HCT116 (cell line): ENCODE measurements around the gene FHOD3. TPM values are rescaled to one million over a fixed set of nuclear protein-coding genes. Genes with fewer than 3 reads are reported as not detected.

Experiments
- ATAC-seq: fragments of 200-7000 bp; cut with Tn5 transposase; 2 replicates; pipeline ENCODE4 v1.9.1; 2020; ENCODE audit warnings: mild to moderate bottlenecking, moderate library complexity
- BruUV-seq: library from RNA; stranded (reverse); fragments of 400-500 nt; replicated peaks from 2 replicates; lab custom pipeline; 2021; lab: Mats Ljungman, UMichigan
- CTCF ChIA-PET: fragments of 300-600 bp; sonication (Branson Sonifier 250); formaldehyde crosslinking; loops from one replicate; lab custom pipeline; 2021; ENCODE audit warnings: antibody characterized with exemption; lab: Charles Lee
- POLR2A ChIA-PET: fragments of 300-600, 350-600 bp; sonication (Branson Sonifier 250); formaldehyde crosslinking; loops from one replicate; lab custom pipeline; 2021; ENCODE audit warnings: antibody characterized with exemption; lab: Charles Lee
- RAD21 ChIA-PET, 2 experiments: fragments of 300-600 bp; sonication (Branson Sonifier 250); formaldehyde crosslinking; loops; one replicate each; lab custom pipeline; 2023; ENCODE audit warnings: low total read pairs in 2 of 2; ENCODE audit not compliant: uncharacterized antibody in 2 of 2, unreplicated experiment in 2 of 2, low non-redundant PET in 1 of 2; lab: Charles Lee
- DNase-seq: peaks from one replicate; pipeline ENCODE4 v3.0.0-alpha.2; 2010; ENCODE audit warnings: low read depth, low spot score
- H2AFZ ChIP-seq: fragments of 200-600 bp; shearing (Covaris generic), sonication (generic); 2 replicates; pipeline ENCODE4 v1.6.1; 2017; ENCODE audit warnings: low read depth, mixed run types, mixed read lengths, antibody characterized with exemption, low read length; ENCODE audit not compliant: poor library complexity, severe bottlenecking
- H3K27ac ChIP-seq: 2 replicates; pipeline ENCODE4 v1.5.1; 2012; ENCODE audit warnings: low read depth, low read length
- H3K27me3 ChIP-seq: fragments of 200-600 bp; sonication (generic); 2 replicates; pipeline ENCODE4 v1.6.1; 2016; ENCODE audit warnings: mixed run types, low read length, mixed read lengths; ENCODE audit not compliant: insufficient read depth
- H3K36me3 ChIP-seq, 2 experiments: fragments of 200-500 bp in 1 of 2; fragments of 200-600 bp in 1 of 2; sonication (Bioruptor generic) in 1 of 2; sonication (generic) in 1 of 2; 2 replicates each; pipeline versions ENCODE4 v1.5.1 to v1.6.1; 2014 to 2016; ENCODE audit warnings: low read length in 2 of 2, inconsistent platforms in 1 of 2, mixed read lengths in 1 of 2, mixed run types in 1 of 2; ENCODE audit not compliant: insufficient read depth in 2 of 2, control insufficient read depth in 1 of 2
- H3K4me1 ChIP-seq, 2 experiments: fragments of 200-600 bp in 1 of 2; sonication (generic) in 1 of 2; 2 replicates each; pipeline versions ENCODE4 v1.5.1 to v1.6.1; 2012 to 2017; ENCODE audit warnings: low read length in 2 of 2, inconsistent platforms in 1 of 2, mild to moderate bottlenecking in 1 of 2, mixed read lengths in 1 of 2, mixed run types in 1 of 2, moderate library complexity in 1 of 2; ENCODE audit not compliant: insufficient read depth in 2 of 2, control insufficient read depth in 1 of 2
- H3K4me2 ChIP-seq: fragments of 200-600 bp; sonication (generic); 2 replicates; pipeline ENCODE4 v1.6.1; 2017; ENCODE audit warnings: mixed run types, low read length, mixed read lengths
- H3K4me3 ChIP-seq, 2 experiments: fragments of 200-600 bp in 1 of 2; sonication (generic) in 1 of 2; replicated peaks in 1 of 2; 2 replicates each; pipeline ENCODE4 v1.5.1; 2011 to 2016; ENCODE audit warnings: low read length in 2 of 2, control low read depth in 1 of 2, low read depth in 1 of 2, mild to moderate bottlenecking in 1 of 2, mixed read lengths in 1 of 2, mixed run types in 1 of 2
- H3K79me2 ChIP-seq: fragments of 200-600 bp; sonication (generic); 2 replicates; pipeline ENCODE4 v1.6.1; 2017; ENCODE audit warnings: mild to moderate bottlenecking, mixed run types, low read length, moderate library complexity, mixed read lengths; ENCODE audit not compliant: insufficient read depth
- H3K9ac ChIP-seq: fragments of 200-600 bp; sonication (generic); 2 replicates; pipeline ENCODE4 v1.6.1; 2016; ENCODE audit warnings: low read length, mixed read lengths
- H3K9me2 ChIP-seq: fragments of 200-600 bp; sonication (generic), shearing (Covaris generic); 2 replicates; pipeline ENCODE4 v1.6.1; 2017; ENCODE audit warnings: mixed run types, mild to moderate bottlenecking, moderate library complexity; ENCODE audit not compliant: insufficient read depth
- H3K9me3 ChIP-seq, 2 experiments: fragments of 200-500 bp in 1 of 2; fragments of 200-600 bp in 1 of 2; sonication (Bioruptor generic) in 1 of 2; sonication (generic) in 1 of 2; 2 replicates each; pipeline ENCODE4 v1.6.1; 2014 to 2017; ENCODE audit warnings: low read length in 2 of 2, mixed read lengths in 2 of 2, inconsistent platforms in 1 of 2, low read depth in 1 of 2, mild to moderate bottlenecking in 1 of 2, mixed run types in 1 of 2, moderate library complexity in 1 of 2; ENCODE audit not compliant: control insufficient read depth in 1 of 2, insufficient read depth in 1 of 2
- H4K20me1 ChIP-seq: fragments of 200-600 bp; sonication (generic), shearing (Covaris generic); 2 replicates; pipeline ENCODE4 v1.6.1; 2017; ENCODE audit warnings: mixed run types, mild to moderate bottlenecking, moderate library complexity; ENCODE audit not compliant: insufficient read depth
- CEBPB ChIP-seq: IDR thresholded peaks from 2 replicates; pipeline ENCODE4 v1.6.1; 2012; ENCODE audit warnings: low read depth
- EZH2 ChIP-seq: fragments of 200-600 bp; sonication (generic); IDR thresholded peaks from 2 replicates; pipeline ENCODE4 v1.6.1; 2017; ENCODE audit warnings: antibody characterized with exemption, mixed run types
- EZH2phosphoT487 ChIP-seq: fragments of 200-600 bp; IDR thresholded peaks from 2 replicates; pipeline ENCODE4 v1.6.1; 2018; ENCODE audit warnings: antibody characterized with exemption, borderline replicate concordance
- FOSL1 ChIP-seq: IDR thresholded peaks from 2 replicates; pipeline ENCODE4 v1.6.1; 2012; ENCODE audit warnings: low read depth
- POLR2A ChIP-seq: IDR thresholded peaks from 2 replicates; pipeline ENCODE4 v1.7.0; 2011; ENCODE audit warnings: borderline replicate concordance; ENCODE audit not compliant: insufficient read depth, insufficient read length; ENCODE audit errors: extremely low read depth
- RAD21 ChIP-seq: IDR thresholded peaks from 2 replicates; pipeline ENCODE4 v1.6.1; 2012; ENCODE audit warnings: low read depth, mild to moderate bottlenecking
- SP1 ChIP-seq: IDR thresholded peaks from 2 replicates; pipeline ENCODE4 v1.6.1; 2012; ENCODE audit warnings: low read depth
- YY1 ChIP-seq: IDR thresholded peaks from 2 replicates; pipeline ENCODE4 v1.6.1; 2011; ENCODE audit warnings: low read length, low read depth, moderate library complexity, mild to moderate bottlenecking; ENCODE audit not compliant: insufficient replicate concordance; ENCODE audit errors: extremely low read depth
- ZNF274 ChIP-seq: fragments of 200-500 bp; sonication (Bioruptor generic); IDR thresholded peaks from 2 replicates; pipeline ENCODE4 v1.6.1; 2014; ENCODE audit warnings: mild to moderate bottlenecking, low read depth, low read length, inconsistent platforms
- intact Hi-C: fragments of 100-400 bp; cut with micrococcal nuclease; formaldehyde crosslinking; loops from 2 replicates; pipeline ENCODE4 v1.10.0; 2022
- total RNA-seq: library from RNA; stranded (reverse); gene quantifications from one replicate; pipeline ENCODE4 v1.2.1, GENCODE V29; 2021; ENCODE audit not compliant: unreplicated experiment
- TF ChIP-seq, protein P1 (sequence below): IDR thresholded peaks from 2 replicates; pipeline ENCODE4 v1.6.1; 2012
- TF ChIP-seq, protein P2 (sequence below): IDR thresholded peaks from 2 replicates; pipeline ENCODE4 v1.6.1; 2011; ENCODE audit warnings: mild to moderate bottlenecking, low read length, moderate library complexity; ENCODE audit not compliant: insufficient replicate concordance; ENCODE audit errors: extremely low read depth
- TF ChIP-seq, protein P3 (sequence below): IDR thresholded peaks from 2 replicates; pipeline ENCODE4 v1.6.1; 2012; ENCODE audit warnings: low read depth

FHOD3 gene
- total RNA-seq, 1 experiment from 2014 or later, result 4.0 TPM

DNA sequence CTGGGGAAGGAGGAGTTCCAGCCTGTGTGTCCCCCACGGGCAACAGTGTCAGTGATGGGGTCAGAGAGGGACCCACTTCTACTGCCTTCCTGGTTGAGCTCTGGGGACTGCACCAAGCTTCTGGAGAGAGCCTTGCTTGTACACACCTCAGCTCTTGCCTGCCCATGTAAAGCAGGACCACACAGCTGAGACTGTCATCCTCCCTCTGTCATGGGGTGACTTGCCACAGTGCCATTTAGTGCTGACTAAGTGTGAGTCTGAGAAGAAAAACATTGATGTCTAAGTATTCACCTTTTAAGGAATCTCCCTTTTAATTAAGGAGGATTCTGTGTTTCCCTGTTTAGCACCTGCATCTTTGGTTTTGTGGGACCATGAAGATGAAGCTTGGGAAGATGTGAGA lies 159.1 kb downstream of the FHOD3 start:
- POLR2A ChIA-PET, result no interaction called here
- H3K4me3 ChIP-seq, result no peak overlapping the region
- peaks cover 0 to 2% of the 10 kb centered on the region in 2 experiments; a peak in 1 of 4 replicates for H3K4me1 ChIP-seq
- H3K27me3 ChIP-seq, result no peaks in the 10 kb centered on the region; the same call in 1 of the 2 replicates
- DNase-seq (no peak), ATAC-seq (no peak)
- BruUV-seq, result no TSS peak
- H3K9ac ChIP-seq, result no peak overlapping the region
- H3K27ac ChIP-seq, result no peak overlapping the region
- RAD21 ChIA-PET, result no interaction called here
- H3K9me2 ChIP-seq, result no peaks in the 10 kb centered on the region
- no peaks in the 10 kb centered on the region for H3K9me3 ChIP-seq
- no peak overlapping the region for H3K4me2 ChIP-seq
- no peaks in the 10 kb centered on the region for H3K36me3 ChIP-seq
- CTCF ChIA-PET, result no interaction called here
- TF ChIP-seq YY1 (no peak), FOSL1 (no peak), RAD21 (no peak), SP1 (no peak), EZH2 (no peak), CEBPB (no peak), EZH2phosphoT487 (no peak), ZNF274 (no peak), POLR2A (no peak)
- TF ChIP-seq, protein P1, sequence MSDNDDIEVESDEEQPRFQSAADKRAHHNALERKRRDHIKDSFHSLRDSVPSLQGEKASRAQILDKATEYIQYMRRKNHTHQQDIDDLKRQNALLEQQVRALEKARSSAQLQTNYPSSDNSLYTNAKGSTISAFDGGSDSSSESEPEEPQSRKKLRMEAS, result no peak
- TF ChIP-seq, protein P2, sequence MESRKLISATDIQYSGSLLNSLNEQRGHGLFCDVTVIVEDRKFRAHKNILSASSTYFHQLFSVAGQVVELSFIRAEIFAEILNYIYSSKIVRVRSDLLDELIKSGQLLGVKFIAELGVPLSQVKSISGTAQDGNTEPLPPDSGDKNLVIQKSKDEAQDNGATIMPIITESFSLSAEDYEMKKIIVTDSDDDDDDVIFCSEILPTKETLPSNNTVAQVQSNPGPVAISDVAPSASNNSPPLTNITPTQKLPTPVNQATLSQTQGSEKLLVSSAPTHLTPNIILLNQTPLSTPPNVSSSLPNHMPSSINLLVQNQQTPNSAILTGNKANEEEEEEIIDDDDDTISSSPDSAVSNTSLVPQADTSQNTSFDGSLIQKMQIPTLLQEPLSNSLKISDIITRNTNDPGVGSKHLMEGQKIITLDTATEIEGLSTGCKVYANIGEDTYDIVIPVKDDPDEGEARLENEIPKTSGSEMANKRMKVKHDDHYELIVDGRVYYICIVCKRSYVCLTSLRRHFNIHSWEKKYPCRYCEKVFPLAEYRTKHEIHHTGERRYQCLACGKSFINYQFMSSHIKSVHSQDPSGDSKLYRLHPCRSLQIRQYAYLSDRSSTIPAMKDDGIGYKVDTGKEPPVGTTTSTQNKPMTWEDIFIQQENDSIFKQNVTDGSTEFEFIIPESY, result no peak
- TF ChIP-seq, protein P3, sequence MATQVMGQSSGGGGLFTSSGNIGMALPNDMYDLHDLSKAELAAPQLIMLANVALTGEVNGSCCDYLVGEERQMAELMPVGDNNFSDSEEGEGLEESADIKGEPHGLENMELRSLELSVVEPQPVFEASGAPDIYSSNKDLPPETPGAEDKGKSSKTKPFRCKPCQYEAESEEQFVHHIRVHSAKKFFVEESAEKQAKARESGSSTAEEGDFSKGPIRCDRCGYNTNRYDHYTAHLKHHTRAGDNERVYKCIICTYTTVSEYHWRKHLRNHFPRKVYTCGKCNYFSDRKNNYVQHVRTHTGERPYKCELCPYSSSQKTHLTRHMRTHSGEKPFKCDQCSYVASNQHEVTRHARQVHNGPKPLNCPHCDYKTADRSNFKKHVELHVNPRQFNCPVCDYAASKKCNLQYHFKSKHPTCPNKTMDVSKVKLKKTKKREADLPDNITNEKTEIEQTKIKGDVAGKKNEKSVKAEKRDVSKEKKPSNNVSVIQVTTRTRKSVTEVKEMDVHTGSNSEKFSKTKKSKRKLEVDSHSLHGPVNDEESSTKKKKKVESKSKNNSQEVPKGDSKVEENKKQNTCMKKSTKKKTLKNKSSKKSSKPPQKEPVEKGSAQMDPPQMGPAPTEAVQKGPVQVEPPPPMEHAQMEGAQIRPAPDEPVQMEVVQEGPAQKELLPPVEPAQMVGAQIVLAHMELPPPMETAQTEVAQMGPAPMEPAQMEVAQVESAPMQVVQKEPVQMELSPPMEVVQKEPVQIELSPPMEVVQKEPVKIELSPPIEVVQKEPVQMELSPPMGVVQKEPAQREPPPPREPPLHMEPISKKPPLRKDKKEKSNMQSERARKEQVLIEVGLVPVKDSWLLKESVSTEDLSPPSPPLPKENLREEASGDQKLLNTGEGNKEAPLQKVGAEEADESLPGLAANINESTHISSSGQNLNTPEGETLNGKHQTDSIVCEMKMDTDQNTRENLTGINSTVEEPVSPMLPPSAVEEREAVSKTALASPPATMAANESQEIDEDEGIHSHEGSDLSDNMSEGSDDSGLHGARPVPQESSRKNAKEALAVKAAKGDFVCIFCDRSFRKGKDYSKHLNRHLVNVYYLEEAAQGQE, result no peak
- H3K79me2 ChIP-seq, result no peaks in the 10 kb centered on the region
- intact Hi-C loops, result no loop called here
- H4K20me1 ChIP-seq, result no peaks in the 10 kb centered on the region
- H2AFZ ChIP-seq, result no peak overlapping the region
